Measurements from ENCODE around the gene FYN. TPM values are rescaled to one million over a fixed set of nuclear protein-coding genes. Genes with fewer than 3 reads are reported as not detected.

The FYN gene
- total RNA-seq, 4 donors from 2014 or later: 55.3 to 249 (median 74.3) TPM

DNA sequence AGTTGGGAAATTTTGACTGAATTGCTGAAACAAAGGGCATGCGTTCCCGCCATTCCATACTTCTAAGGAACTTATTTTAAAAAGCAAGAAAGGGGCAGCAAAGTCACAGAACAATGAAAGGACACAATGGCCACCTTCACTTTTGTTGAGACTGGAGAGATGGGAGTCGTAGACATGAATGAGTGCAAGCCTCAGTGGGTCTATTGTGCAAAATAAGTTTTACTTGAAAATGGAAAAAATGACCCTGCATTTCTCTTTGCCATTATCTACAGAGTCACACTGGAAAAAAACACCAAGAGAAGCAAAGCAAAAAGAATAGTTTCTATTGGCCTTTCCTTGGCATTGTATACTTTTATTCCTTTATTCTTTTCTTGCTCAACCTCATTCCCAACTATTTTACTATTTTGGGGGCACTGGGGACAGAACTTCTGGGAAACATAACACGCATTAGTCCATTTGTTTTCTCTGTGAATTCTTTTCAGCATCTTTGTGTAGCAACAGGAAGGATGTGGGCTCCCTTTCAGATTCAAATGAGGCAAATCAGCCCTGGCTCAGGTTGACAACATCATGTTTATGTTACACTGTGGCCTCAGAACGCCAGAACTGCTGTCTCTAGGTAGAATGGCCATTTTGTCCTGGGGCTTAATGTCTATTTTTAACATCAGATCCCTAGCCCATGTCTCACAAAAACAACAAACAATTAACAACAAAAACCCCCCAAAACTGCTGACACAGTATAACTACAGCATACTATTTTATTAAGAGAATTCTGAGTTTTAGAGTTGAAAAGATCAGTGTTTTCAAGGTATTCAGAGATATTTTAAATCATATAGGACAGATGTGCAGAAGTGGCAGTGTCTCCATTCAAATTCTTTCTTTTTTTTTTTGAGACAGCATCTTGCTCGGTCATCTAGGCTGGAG, 122.2 kb downstream of the FYN start:
- Histone ChIP-seq H3K36me3 (no peaks in the 10 kb centered on the region), H3K4me3 (no peak overlapping the region), H3K9me3 (no peaks in the 10 kb centered on the region), H3K27ac (peak overlapping the region; percentile 63 to 79 (median 71)), H3K27me3 (no peaks in the 10 kb centered on the region), H3K4me1 (peaks cover 0 to 30% (median 0%) of the 10 kb centered on the region in 4 donors)
- TF ChIP-seq POLR2A (IDR thresholded peaks at IDR 0.05): peak; percentile 10 to 29
- TF ChIP-seq, protein P1, sequence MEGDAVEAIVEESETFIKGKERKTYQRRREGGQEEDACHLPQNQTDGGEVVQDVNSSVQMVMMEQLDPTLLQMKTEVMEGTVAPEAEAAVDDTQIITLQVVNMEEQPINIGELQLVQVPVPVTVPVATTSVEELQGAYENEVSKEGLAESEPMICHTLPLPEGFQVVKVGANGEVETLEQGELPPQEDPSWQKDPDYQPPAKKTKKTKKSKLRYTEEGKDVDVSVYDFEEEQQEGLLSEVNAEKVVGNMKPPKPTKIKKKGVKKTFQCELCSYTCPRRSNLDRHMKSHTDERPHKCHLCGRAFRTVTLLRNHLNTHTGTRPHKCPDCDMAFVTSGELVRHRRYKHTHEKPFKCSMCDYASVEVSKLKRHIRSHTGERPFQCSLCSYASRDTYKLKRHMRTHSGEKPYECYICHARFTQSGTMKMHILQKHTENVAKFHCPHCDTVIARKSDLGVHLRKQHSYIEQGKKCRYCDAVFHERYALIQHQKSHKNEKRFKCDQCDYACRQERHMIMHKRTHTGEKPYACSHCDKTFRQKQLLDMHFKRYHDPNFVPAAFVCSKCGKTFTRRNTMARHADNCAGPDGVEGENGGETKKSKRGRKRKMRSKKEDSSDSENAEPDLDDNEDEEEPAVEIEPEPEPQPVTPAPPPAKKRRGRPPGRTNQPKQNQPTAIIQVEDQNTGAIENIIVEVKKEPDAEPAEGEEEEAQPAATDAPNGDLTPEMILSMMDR (IDR thresholded peaks at IDR 0.05): no peak
- DNase-seq: peak in 2 of 3 donors; percentile 82 to 87

GRCh38 chr6:111750153-111750552, 123.1 kb downstream of the FYN start:
- Histone ChIP-seq H3K36me3 (no peaks in the 10 kb centered on the region), H3K4me3 (no peak overlapping the region), H3K9me3 (no peaks in the 10 kb centered on the region), H3K4me1 (peaks cover 0 to 30% (median 0%) of the 10 kb centered on the region in 4 donors), H3K27ac (peak overlapping the region; percentile 62 to 79 (median 71)), H3K27me3 (no peaks in the 10 kb centered on the region)
- TF ChIP-seq POLR2A (IDR thresholded peaks at IDR 0.05): no peak
- TF ChIP-seq, protein P1 (IDR thresholded peaks at IDR 0.05): no peak
- no peak for DNase-seq

GRCh38 chr6:111748231-111748647, 125.0 kb downstream of the FYN start:
- Histone ChIP-seq H3K27me3 (no peaks in the 10 kb centered on the region), H3K9me3 (no peaks in the 10 kb centered on the region), H3K27ac (peak overlapping the region in 2 of 4 donors; percentile 27 to 50), H3K4me1 (peaks cover 0 to 30% (median 0%) of the 10 kb centered on the region in 4 donors), H3K36me3 (no peaks in the 10 kb centered on the region), H3K4me3 (no peak overlapping the region)
- peak in 2 of 3 donors; percentile 57 to 60 for DNase-seq
- TF ChIP-seq, protein P1 (IDR thresholded peaks at IDR 0.05): no peak
- TF ChIP-seq POLR2A (IDR thresholded peaks at IDR 0.05): no peak

- no peaks in the 10 kb centered on the region for H3K36me3 ChIP-seq
- no peak for TF ChIP-seq POLR2A (IDR thresholded peaks at IDR 0.05)
- TF ChIP-seq, protein P1 (IDR thresholded peaks at IDR 0.05): no peak
- H3K4me3 ChIP-seq: no peak overlapping the region
- no peaks in the 10 kb centered on the region for H3K9me3 ChIP-seq
- DNase-seq: no peak
- no peaks in the 10 kb centered on the region for H3K27me3 ChIP-seq
- H3K27ac ChIP-seq: peak overlapping the region in 2 of 4 donors; percentile 27 to 50
- H3K4me1 ChIP-seq: peaks cover 0 to 30% (median 0%) of the 10 kb centered on the region in 4 donors
Measured at GRCh38 chr6:111747829-111748228, 125.4 kb downstream of the FYN start.

DNA sequence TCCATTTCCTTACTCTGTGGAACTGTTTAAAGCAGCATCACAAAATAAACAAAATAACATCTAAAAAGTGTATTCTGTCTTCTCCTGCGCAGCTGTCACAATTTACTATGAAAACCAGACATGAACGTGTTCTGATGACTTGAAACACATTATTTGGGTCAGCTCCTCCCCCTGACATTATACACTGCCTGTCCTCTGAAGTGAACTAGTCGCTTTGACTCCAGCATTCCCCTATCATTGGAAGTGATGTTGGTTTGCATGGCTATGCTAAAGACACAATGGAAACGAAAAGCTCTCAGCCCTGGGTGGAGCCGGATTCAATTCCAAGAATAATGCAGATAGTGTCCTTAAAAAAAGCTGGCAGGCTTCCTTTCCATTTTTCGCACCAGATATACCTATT, 125.9 kb downstream of the FYN start:
- peaks cover 0 to 29% (median 0%) of the 10 kb centered on the region in 4 donors for H3K4me1 ChIP-seq
- H3K9me3 ChIP-seq: no peaks in the 10 kb centered on the region
- H3K27ac ChIP-seq: peak overlapping the region in 3 of 4 donors; percentile 15 to 50 (median 27)
- TF ChIP-seq, protein P1 (IDR thresholded peaks at IDR 0.05): no peak
- no peak overlapping the region for H3K4me3 ChIP-seq
- DNase-seq: no peak
- H3K27me3 ChIP-seq: no peaks in the 10 kb centered on the region
- H3K36me3 ChIP-seq: no peaks in the 10 kb centered on the region
